Raji (cell line): Measurements from ENCODE around the gene FCAMR.

Experiments used
- POLR2A ChIP-seq: IDR thresholded peaks from 2 replicates; pipeline ENCODE4 v1.6.1; 2011; ENCODE audit warnings: low read depth, low read length, control low read depth; ENCODE audit not compliant: insufficient read depth

FCAMR gene

DNA sequence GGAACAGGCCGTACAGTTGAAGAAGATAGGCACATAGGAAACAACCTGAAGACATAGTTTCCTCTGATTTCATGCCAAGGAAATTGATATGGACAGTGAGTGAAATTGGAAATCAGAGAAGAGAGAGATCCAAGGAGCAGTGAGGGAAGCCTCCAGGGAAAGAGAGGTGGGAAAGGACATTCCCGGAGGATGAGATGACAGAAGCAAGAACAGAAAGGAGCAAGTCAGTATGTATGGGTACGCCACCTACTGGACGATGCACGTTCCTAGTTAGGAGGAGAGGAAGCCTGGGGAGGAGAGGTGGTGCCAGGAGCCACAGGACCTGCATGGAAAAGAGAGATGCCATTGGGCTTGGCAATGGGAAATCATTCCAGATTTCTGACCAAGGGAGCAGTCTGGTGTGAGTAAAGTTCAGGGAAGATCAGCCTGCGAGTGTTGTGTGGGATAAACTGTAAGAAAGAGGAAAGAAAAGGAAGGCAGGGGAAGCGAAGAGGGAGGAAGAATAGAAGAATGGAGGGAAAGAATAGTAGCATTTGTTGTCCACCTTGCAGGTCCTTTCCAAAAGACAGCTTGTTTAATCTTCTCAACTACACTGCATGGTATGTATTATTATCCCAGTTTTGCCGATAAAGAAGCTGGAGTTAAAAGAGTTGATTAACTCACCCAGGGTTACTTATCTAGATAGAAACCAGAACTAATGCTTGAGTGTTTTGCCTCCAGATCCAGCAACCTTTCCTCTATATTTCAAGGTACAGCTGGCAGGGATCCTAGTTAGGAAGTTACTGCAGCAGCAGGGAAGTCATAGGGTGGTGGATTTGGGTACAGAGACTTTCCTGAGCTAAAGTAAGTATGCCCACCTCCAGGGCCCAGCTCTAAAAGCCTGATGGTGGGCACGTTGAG lies 34.9 kb upstream of the FCAMR start:
- TF ChIP-seq POLR2A: no peak

DNA sequence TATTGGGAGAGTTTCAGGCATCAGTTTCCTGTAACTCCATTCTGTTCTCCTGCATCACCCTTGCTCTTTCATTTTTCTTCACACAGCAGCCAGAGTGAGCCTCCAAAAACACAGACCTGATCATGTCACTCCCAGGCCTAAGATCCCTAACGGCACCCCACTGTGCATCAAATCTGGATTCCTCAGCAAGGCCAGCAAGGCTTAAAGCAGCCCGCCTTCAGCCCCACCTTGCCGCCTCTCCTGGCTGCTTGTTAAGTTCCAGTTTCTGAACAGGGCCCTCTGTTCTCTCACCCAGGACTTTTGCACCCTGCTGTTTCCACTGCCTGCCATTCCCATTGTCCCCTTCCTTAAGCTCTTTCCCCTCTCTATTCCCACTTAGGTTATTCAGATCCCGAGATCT lies 33.0 kb upstream of the FCAMR start:
- no peak for TF ChIP-seq POLR2A

DNA sequence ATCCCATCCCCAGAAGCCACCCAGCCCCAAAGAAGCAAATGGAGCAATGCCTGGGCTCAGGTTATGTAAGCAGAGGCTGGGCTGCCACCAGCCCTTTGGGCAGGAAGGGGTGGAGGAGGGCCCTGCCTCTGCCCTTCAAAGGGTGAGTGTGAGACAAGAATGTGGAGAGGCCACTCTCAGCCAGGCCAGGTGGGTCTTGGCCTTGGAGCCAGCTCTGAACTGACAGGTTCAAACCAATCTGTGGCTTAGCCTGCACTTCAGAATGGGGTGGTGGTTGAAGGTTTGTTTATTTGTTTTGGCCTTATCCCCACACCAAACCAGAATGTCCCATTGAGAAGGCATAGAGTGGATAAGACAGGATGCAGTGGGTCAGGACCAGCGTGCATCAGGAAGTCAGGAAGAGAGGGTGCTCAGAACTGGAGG lies 32.5 kb upstream of the FCAMR start:
- TF ChIP-seq POLR2A: no peak

DNA sequence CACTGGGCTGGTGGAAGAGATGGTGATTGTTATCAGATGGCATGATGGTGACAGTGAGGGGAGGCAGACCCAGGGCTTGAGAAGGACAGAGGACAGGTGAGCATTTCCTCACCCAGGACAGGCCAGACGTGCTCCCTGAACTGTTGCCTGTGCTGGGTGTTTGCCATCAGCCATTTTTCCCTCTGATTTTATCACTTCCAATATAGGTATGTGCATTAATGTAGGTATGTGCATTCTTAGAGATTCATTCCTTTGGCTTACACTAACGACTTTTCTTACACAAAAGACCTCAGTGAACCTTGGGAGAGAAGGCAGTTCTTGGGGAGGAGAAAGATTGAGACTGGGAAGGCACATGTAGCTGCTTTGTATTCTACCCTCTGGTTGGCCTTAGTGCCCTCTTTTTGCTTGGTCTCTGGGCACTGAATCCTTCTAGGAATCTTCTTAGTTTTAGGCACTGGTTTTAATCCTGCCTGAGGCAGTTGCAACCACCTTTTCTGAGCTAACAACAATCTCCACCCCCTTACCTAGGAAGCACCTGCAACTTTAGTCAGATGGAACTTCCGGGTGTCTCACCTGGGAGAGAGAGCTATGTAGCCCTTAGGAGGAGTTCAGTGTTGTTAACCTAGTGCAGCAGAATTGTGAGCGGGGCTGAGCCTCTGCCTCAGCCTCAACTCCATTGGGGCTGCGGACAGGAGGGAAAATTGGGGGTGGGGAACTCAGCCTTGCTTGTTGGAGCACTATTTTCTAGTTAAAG lies 31.4 kb upstream of the FCAMR start:
- no peak for TF ChIP-seq POLR2A

DNA sequence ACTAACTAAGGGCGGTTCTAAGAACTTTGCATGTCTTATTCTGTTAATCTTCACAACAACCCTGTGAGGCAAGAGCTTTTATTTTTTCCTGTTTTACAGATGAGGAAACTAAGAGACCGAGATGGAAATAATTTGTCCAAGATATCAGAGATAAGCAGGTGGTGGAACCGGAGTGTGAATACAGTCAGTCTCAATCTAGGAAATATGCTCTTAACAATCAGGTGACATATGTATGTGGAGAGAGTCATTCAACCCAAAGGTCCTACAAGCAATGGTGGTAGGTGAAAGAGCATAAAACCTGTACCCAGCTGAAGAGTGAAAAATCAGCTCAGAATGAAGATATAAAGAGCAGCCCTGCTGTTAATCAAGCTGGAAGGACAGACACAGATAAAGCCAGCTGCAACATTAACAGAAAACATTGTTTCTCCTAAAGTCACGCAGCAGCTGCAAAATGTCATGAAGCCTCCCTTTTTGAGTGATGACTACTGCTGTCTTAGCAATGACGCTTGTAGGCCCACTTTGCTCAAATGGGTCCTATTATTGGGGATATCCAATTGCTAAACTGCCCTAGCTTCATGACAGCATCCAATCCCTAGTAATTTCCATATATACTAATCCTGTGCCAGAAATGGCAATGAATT lies 30.5 kb upstream of the FCAMR start:
- TF ChIP-seq POLR2A: no peak

DNA sequence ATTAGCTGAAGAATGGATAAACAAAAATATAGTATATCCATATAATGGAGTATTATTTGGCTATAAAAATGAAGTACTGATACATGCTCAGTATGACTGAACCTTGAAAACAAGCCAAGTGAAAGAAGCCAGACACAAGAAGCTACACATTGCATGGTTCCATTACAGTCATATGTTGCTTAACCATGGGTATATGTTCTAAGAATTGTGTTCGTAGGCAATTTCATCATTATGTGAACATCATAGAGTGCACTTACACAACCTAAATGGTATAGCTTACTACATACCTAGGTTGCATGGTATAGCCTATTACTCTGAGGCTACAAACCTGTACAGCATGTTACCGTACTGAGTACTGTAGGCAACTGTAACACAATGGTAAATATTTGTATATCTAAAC lies 28.6 kb upstream of the FCAMR start:
- no peak for TF ChIP-seq POLR2A

DNA sequence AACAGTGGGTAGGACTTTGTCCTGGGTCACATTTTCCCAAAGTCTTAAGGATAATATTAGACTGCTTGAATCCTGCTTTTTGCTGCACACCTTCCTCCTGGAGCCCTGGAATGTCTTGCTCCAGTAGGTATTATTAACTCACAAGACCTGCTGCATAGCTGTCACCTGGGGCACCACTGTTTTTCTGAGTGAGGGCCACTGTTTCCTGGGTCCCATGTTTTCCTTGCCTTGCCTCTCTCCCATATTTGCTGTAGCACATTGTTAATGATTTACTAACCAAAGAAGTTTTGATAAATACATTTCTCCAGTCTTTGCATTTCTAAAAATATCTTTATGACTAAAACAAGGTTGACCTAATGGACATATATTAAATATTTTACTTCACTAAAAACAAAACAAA lies 22.5 kb upstream of the FCAMR start:
- TF ChIP-seq POLR2A: no peak

DNA sequence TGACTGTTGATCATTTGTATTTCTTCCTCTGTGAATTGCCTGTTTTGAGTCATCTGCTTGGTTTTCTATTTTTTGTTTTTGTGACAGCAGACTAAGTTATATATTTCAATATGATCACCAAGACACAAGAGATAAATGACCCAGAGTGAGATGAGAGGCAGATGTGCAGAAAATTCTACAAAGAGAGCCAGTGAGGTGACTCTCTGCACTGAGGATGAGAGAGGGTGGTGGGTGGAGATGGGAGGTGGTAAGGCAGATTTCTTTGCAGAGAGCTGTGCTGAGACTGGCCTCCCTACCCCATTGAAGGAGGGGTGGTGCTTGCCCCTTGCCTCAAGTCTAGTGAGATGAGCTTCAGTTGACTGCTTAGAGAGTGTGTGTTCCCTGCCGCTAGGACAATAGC lies 17.6 kb upstream of the FCAMR start:
- TF ChIP-seq POLR2A: no peak

DNA sequence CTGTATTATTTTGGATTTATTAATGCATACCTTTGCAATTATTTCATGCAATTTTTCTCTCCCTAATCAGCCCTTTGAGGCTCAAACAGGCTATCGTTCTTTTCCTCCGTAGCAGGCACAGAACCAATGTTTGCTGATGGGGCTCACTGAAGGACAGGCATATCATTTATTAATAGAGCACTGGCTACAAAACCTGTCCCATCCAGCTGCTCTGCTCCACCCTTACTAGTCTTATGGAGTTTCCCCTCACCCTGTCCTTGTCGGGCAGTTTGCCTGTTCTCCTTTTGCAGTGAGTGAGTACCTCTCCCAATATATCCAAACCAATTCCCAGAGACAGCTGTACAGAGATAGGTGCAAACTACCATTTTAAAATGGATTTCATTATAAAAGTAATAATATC lies 16.6 kb upstream of the FCAMR start:
- no peak for TF ChIP-seq POLR2A

DNA sequence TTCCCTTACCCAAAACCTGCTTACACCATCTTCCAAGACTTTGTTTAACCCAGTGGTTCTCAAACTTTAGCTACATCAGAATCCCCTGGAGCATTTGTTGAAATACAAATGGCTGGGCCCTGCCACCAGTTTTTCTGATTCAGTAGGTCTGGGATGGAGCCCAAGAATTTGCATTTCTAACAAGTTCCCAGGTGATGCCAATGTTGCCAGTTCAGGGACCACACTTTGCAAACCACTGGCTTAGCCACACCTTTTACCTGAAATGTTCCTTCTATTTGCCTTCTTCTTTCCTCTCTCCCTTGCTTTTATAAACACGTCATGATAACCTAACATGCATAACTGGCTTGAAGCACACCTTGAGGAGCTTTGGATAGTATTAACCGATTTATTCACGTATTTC lies 16.1 kb upstream of the FCAMR start:
- no peak for TF ChIP-seq POLR2A

DNA sequence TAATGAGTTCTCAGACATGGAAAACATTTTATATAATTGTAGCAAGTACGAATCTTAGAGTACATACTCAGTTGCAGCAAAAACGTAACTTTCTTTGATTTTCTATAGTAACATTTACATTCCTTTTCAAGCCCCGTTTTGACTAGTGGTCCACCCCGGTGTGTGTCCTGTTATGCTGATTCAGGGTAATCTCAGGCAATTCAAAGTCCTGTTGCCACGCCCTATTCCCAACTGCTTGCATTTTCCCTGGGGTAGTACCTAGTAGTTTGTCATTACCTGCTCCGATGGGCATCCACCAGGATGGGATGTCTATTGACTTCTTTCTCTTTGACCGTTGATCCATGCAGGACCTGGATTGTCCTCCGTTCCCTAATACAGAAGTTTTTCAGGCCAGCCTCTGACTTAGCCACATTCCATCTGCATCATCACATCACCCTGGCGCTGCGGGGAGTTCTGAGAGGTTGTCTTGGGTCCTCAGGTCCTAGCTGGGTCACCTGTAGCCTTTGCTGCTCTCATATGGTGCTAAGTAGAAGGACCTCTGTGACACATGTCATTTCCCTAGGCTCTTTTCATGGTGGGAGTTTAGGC lies 15.0 kb upstream of the FCAMR start:
- no peak for TF ChIP-seq POLR2A

DNA sequence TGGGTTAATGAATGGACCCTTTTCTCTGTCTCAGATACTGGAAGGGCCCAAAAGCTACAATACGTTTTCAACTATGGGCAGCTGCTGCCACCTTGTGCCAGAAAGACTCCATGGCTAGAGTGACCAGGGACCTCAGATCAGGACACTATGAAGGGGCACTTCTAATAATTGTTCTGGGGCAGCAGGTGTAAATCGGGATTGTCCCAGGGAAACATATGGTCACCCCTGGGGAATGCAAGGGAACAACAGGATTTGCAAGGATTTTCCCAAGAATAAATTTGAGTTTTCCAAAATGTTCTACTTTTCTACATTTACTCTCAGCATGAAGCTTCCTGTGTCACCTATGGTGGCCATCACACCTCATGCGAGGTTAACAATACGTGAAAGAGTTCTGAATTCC lies 12.0 kb upstream of the FCAMR start:
- TF ChIP-seq POLR2A: no peak

DNA sequence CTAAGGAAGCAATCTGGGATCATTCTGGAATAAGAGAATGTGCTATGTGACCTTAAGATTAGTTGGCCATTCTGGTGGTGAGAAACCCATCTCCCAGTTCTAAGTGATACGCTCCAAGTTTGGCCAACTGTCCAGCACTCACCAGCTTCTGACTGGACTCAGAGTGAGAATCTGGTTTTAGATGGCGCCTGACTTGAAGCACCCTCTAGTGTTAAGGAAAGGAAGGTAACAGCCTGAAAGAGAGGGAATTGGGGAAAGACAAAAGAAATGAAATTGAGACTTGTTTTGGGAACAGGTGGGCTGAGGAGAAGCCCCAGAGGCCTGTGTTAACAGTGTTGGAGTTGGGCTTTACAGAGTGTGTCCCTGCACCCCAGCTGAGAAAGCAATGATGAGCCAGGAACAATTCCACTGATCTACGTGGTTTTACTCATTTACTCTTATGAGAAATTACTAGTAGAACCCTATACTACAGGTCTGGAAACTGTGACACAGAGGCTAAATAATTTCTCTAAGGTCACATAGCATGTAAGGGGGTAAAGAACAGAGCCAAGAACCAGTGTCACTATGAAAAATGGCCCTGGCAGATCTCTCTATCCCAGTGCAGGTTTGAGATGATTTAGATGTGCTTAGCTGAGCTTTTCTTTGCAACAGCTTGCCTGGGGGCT lies 9.3 kb upstream of the FCAMR start:
- no peak for TF ChIP-seq POLR2A

DNA sequence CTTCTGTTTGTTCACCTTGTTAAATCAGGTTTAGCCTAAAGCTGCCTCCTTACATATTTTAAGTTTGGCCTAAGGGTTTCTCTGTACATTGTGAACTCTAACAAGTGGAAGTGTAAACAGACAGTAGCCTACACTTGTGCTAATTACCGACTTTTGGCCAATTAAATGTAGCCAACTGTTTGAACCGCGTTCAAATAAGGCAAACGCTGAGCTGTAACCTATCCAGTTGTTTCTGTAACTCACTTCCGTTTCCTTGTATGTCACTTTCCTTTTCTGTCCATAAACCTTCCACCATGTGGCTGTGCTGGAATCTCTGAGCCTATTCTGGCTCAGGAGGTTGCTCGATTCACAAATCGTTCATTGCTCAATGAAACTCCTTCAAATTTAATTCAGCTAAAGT lies 8.0 kb upstream of the FCAMR start:
- TF ChIP-seq POLR2A: no peak

DNA sequence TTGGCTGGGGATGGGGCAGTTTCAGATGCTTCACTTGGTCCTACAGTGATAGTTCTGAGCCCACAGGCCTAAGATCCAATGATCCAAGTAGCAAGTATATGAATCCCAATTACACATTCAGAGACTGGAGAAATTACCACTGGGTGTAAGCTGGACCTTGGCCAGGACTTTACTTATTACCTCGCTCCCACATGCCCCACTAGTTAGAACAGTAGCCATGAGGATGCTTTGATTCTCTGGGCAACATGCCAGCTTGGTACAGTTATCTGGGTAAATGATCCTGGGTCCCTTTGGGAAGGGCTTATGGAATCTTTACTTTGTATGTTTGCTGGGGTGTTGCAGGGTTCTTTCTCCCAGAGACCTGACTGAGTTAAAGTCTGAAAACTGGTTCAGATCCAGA lies 5.0 kb upstream of the FCAMR start:
- no peak for TF ChIP-seq POLR2A
